ENCODE measurements around the gene SLC39A1. TPM values are rescaled to one million over a fixed set of nuclear protein-coding genes. Genes with fewer than 3 reads are reported as not detected.

SLC39A1 gene
- total and polyA plus RNA-seq, 2 donors (not counting 3 experiments of a cell fraction or from before 2014, with no cell fraction given): 75.8 to 98.0 TPM

DNA sequence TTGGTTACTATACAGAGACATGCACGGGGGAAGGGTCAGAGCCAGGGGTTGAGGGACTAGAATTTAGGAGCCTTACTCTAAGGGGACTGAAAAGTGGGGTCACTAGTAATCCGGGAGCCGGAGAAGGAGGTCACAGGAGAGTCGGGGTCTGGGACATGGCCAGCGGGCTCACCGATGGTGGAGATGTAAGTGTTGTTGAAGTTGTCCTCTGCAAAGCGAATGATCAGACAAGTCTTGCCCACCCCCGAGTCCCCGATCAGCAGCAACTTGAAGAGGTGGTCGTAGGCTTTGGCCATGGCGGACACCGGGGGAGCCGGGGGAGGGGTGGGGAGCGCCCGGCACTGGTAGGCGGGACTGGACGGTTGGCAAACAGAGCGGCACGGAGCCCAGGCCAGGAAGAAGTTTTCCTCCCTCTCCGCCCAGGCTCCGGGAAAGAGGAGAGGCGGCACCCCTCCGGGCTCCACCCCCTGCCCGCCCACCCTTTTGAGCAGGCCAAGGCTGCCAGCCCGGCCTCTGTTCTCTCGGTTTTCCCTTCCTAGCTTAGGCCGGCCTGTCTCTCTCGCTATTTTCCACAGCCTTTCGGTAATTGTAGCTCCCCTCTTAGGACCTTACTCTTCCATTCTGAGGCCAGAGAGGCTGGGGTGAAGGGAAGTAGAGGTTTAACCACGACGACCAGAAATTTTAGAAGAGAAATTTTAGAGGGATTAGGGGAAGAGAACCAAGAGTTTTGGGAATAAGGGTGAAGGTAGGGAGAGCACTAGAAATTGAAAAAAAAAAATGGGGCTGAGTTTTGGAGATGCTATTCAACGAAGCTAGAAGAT, 22.8 kb upstream of the SLC39A1 start, which contains the start of gene RAB13:
TSS of gene RAB13 (minus strand) at position 399 of the 821 bp plus-strand sequence. CDS start at position 296, 103 bp downstream.
- H3K79me2 ChIP-seq (ENCODE audit: control insufficient read depth, insufficient read depth, low read length): peaks cover 20% of the 10 kb centered on the region
- no TSS peak for BruUV-seq (replicated peaks)
- intact Hi-C loops (cut with micrococcal nuclease): loop anchor here (1.0 to 5.0 kb wide), 13 partner anchors 9 to 475 kb away; partner anchors contain the start of genes CRTC2, DENND4B, GATAD2B and HAX1

DNA sequence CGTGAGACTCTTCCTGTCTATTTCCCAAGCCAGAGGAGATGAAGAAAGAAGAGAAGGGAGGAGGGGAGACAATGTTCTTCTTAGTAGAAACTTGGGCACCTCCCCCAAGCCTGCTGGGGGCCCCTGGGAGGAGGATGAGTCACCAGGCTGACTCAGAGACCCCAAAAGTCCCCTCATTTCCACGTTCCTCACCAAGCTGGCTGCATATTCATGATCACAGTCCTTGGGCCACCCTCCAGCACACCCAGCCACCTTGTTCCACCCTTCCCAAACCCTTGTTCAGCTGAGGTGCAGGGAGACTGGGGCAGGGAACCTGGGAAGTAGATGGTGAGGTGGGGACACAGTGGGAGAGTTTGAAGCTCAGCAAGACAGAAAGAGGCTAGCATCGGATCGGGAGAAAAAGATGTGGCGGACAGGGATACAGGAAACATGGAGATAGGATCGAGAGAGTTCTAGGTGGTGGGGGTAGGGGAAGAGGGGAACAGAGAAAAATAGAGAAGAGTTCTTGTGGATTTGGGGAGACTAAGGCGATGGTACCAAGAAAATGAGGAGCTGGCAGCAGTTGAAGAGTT, 22.1 kb upstream of the SLC39A1 start:
- dilution Hi-C loops (cut with MboI; ENCODE audit: extremely low pct_ligation_motif_present, low sequenced_read_pairs): no loop called here
- peak; percentile 78 for FAIRE-seq

More for the DNA sequence above, 22.8 kb upstream of the SLC39A1 start, which contains the start of gene RAB13:
- H3K9ac ChIP-seq (replicated peaks; ENCODE audit: extremely low read depth, insufficient read depth, low read length): peak within 1 kb of the TSS; percentile 78
- H3K27me3 ChIP-seq (ENCODE audit: control insufficient read depth in 2 of 2, insufficient read depth in 2 of 2, low read length in 2 of 2): no peaks in the 10 kb centered on the region
- H4K20me1 ChIP-seq (replicated peaks; ENCODE audit: control insufficient read depth, extremely low read depth, insufficient read depth, low read length): no peaks in the 10 kb centered on the region
- H3K4me1 ChIP-seq (ENCODE audit: control insufficient read depth, extremely low read depth, insufficient read depth, low read length): peaks cover 19% of the 10 kb centered on the region
- dilution Hi-C loops (cut with MboI; ENCODE audit: extremely low pct_ligation_motif_present, low sequenced_read_pairs): no loop called here
- no peaks in the 10 kb centered on the region for H3K9me3 ChIP-seq (replicated peaks; ENCODE audit: control insufficient read depth, insufficient read depth, low read length)
- ChIA-PET CTCF (interaction anchor here (0.7 to 2.7 kb wide), 26 partner anchors 9 to 476 kb away, joined by 3 to 65 read pairs (median 4); partner anchors contain the start of genes CREB3L4, DENND4B, GATAD2B and JTB), POLR2A (interaction anchor here (1.7 kb wide), 1 partner anchor 188 kb away, joined by 4 read pairs; no protein-coding TSS in a partner anchor)
- H3K9me1 ChIP-seq (replicated peaks; ENCODE audit: control insufficient read depth, extremely low read depth, insufficient read depth, low read length): no peaks in the 10 kb centered on the region
- peak within 1 kb of the TSS; percentile 91 for H2AFZ ChIP-seq (ENCODE audit: low read depth, low read length)
- DNase-seq (ENCODE audit: low read depth, low spot score) (peak; percentile 86), FAIRE-seq (peak; percentile 72)
- H3K4me2 ChIP-seq (ENCODE audit: insufficient read depth, low read length): peak within 1 kb of the TSS; percentile 91
- H3K27ac ChIP-seq (ENCODE audit: insufficient read depth, low read depth, low read length): peak within 1 kb of the TSS; percentile 62
- peaks cover 5 to 10% of the 10 kb centered on the region in 2 experiments for H3K36me3 ChIP-seq (ENCODE audit: control insufficient read depth in 2 of 2, extremely low read depth in 1 of 2, insufficient read depth in 2 of 2, low read length in 2 of 2)
- no peak for TF ChIP-seq MYC (IDR thresholded peaks at IDR 0.05; ENCODE audit: low read depth, low read length)
- peak; percentile 60 for TF ChIP-seq POLR2AphosphoS5 (IDR thresholded peaks at IDR 0.05; ENCODE audit: insufficient read depth, low read depth, low read length)
- peak; percentile 69 for TF ChIP-seq POLR2A (IDR thresholded peaks at IDR 0.05; ENCODE audit: low read depth, low read length)
- H3K4me3 ChIP-seq (replicated peaks in 1 of 3; ENCODE audit: insufficient read depth in 1 of 3, low read depth in 1 of 3, low read length in 3 of 3): peak within 1 kb of the TSS; percentile 66 to 94 (median 81)

More for the DNA sequence above, 22.1 kb upstream of the SLC39A1 start:
- peak overlapping the region; percentile 65 for H2AFZ ChIP-seq (ENCODE audit: low read depth, low read length)
- ChIA-PET CTCF (interaction anchor here (1.0 to 2.7 kb wide), 8 partner anchors 8 to 307 kb away, joined by 4 to 65 read pairs (median 14); partner anchors contain the start of genes DENND4B, JTB, NPR1 and SLC39A1), POLR2A (no interaction called here)
- peaks cover 19% of the 10 kb centered on the region for H3K4me1 ChIP-seq (ENCODE audit: control insufficient read depth, extremely low read depth, insufficient read depth, low read length)
- peak; percentile 68 for DNase-seq (ENCODE audit: low read depth, low spot score)
- H3K36me3 ChIP-seq (ENCODE audit: control insufficient read depth in 2 of 2, extremely low read depth in 1 of 2, insufficient read depth in 2 of 2, low read length in 2 of 2): peaks cover 5 to 10% of the 10 kb centered on the region in 2 experiments
- H3K4me2 ChIP-seq (ENCODE audit: insufficient read depth, low read length): peak overlapping the region; percentile 91
- peak overlapping the region; percentile 66 to 94 (median 81) for H3K4me3 ChIP-seq (replicated peaks in 1 of 3; ENCODE audit: insufficient read depth in 1 of 3, low read depth in 1 of 3, low read length in 3 of 3)
- no peaks in the 10 kb centered on the region for H3K9me1 ChIP-seq (replicated peaks; ENCODE audit: control insufficient read depth, extremely low read depth, insufficient read depth, low read length)
- TF ChIP-seq FOS (IDR thresholded peaks at IDR 0.05; ENCODE audit: borderline replicate concordance, insufficient read depth, low read length): peak; percentile 89
- peak; percentile 60 for TF ChIP-seq JUN (IDR thresholded peaks at IDR 0.05; ENCODE audit: borderline replicate concordance, insufficient read depth, insufficient read length, low read depth)
- no peak for TF ChIP-seq MYC (IDR thresholded peaks at IDR 0.05; ENCODE audit: low read depth, low read length)
- TF ChIP-seq POLR2AphosphoS5 (IDR thresholded peaks at IDR 0.05; ENCODE audit: insufficient read depth, low read depth, low read length): peak; percentile 39
- BruUV-seq (replicated peaks): TSS peak; percentile 26
- peak overlapping the region; percentile 78 for H3K9ac ChIP-seq (replicated peaks; ENCODE audit: extremely low read depth, insufficient read depth, low read length)
- no peaks in the 10 kb centered on the region for H4K20me1 ChIP-seq (replicated peaks; ENCODE audit: control insufficient read depth, extremely low read depth, insufficient read depth, low read length)
- H3K79me2 ChIP-seq (ENCODE audit: control insufficient read depth, insufficient read depth, low read length): peaks cover 16% of the 10 kb centered on the region
- H3K27me3 ChIP-seq (ENCODE audit: control insufficient read depth in 2 of 2, insufficient read depth in 2 of 2, low read length in 2 of 2): no peaks in the 10 kb centered on the region
- peak overlapping the region; percentile 54 for H3K27ac ChIP-seq (ENCODE audit: insufficient read depth, low read depth, low read length)
- intact Hi-C loops (cut with micrococcal nuclease): loop anchor here (1.0 to 5.0 kb wide), 2 partner anchors 27 to 287 kb away; partner anchors contain the start of genes CRTC2 and HAX1
- no peaks in the 10 kb centered on the region for H3K9me3 ChIP-seq (replicated peaks; ENCODE audit: control insufficient read depth, insufficient read depth, low read length)
